GM12875 (cell line): ENCODE measurements around the gene PIEZO2.

Source experiments
- H3K4me3 ChIP-seq: one replicate; pipeline ENCODE4 v1.5.1; 2011; ENCODE audit warnings: low read depth, low read length, control low read depth
- TF ChIP-seq, protein P1 (sequence below): IDR thresholded peaks from 2 replicates; pipeline ENCODE4 v1.5.1; 2011; ENCODE audit warnings: low read depth, mild to moderate bottlenecking, control low read depth, inconsistent platforms, low read length, moderate library complexity, borderline replicate concordance; ENCODE audit not compliant: insufficient read depth

PIEZO2 gene

GRCh38 chr18:10748641-10749040 lies 400.7 kb downstream of the PIEZO2 start:
- TF ChIP-seq, protein P1, sequence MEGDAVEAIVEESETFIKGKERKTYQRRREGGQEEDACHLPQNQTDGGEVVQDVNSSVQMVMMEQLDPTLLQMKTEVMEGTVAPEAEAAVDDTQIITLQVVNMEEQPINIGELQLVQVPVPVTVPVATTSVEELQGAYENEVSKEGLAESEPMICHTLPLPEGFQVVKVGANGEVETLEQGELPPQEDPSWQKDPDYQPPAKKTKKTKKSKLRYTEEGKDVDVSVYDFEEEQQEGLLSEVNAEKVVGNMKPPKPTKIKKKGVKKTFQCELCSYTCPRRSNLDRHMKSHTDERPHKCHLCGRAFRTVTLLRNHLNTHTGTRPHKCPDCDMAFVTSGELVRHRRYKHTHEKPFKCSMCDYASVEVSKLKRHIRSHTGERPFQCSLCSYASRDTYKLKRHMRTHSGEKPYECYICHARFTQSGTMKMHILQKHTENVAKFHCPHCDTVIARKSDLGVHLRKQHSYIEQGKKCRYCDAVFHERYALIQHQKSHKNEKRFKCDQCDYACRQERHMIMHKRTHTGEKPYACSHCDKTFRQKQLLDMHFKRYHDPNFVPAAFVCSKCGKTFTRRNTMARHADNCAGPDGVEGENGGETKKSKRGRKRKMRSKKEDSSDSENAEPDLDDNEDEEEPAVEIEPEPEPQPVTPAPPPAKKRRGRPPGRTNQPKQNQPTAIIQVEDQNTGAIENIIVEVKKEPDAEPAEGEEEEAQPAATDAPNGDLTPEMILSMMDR: no peak
- H3K4me3 ChIP-seq: no peak overlapping the region

DNA sequence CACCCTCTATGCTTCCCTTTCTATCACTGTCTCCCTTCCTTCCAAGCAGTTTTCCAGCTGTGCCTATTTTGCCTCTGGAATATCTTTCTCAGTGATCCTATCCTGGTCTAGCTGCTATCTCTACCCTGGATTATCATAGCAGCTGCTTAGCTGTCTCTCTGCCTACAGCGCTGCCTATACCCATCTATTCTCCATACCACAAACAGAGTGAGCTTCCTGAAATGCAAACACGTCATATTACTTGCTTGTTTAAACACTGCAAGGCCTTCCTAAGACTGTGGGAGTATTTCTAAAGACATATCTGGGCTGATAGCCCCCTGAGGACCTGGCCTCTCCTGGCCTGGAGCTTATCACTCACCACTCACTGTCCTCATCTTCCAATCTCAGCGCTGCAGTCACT lies 403.4 kb downstream of the PIEZO2 start:
- no peak overlapping the region for H3K4me3 ChIP-seq
- TF ChIP-seq, protein P1: no peak

DNA sequence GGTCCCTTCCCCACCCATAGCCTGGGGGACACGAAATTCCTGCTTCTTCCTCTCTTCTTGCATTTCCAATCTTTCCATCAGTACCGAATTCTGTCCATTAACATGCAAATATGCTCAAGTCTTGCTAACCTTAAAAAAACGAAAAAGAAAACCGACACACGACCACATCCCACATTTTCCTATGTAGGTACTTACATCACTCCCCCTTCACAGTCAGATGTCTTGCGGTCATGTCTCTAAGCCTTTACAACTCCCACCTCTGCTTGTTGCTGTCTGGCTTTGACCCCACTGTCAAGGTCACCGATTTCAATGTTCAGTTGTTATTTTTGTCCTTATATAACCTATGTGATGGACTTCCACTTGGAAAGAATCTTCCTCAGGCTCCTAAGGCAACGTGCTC lies 404.1 kb downstream of the PIEZO2 start:
- H3K4me3 ChIP-seq: no peak overlapping the region
- TF ChIP-seq, protein P1: no peak

DNA sequence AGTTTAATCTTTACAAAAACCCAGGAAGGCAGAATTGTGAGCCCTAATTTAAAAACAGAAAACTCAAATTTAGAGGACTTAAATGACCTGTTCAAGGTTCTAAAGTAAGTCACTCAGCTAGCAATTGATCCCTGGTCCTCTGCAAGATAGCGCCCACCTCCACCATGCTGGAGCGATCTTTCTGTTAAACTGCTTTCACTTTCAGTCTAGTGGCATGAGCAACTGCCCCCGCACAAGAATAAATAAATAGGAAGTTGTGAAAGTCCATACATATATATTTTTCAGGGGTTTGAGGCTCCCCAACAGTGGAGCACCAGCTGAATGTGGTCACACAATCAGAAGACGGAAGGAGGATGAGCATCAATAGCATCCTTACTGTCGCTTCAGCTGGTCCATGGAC lies 405.6 kb downstream of the PIEZO2 start:
- H3K4me3 ChIP-seq: no peak overlapping the region
- TF ChIP-seq, protein P1: no peak

- H3K4me3 ChIP-seq: no peak overlapping the region
- TF ChIP-seq, protein P1: no peak
Measured at GRCh38 chr18:10739152-10739551, 410.2 kb downstream of the PIEZO2 start.

DNA sequence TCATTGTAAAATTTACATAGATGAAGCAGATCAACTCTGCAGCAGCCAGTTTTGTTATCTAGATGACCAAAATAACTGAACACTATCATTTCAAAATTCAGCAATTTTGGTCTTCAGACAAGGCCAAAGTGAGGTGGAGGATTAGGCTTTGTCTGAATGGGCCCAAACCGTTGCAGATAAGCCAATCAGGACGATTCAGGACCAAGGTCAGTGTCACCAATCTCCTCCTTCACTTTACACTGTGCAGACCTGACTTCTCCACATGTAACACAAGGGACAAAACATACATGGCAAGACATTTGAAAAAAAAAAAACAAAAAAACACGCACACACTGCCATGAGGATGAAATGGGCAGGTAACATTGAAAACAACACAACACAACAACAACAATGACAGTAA lies 412.4 kb downstream of the PIEZO2 start:
- TF ChIP-seq, protein P1: no peak
- no peak overlapping the region for H3K4me3 ChIP-seq

- H3K4me3 ChIP-seq: no peak overlapping the region
- TF ChIP-seq, protein P1: no peak
Measured at GRCh38 chr18:10732990-10733389, 416.4 kb downstream of the PIEZO2 start.
